ENCODE results near the gene CD180.

CD180 gene

GRCh38 chr5:67233075-67233474, 36.5 kb upstream of the CD180 start:
- in situ Hi-C loops (cut with MboI; ENCODE audit: low sequenced_read_pairs, unreplicated experiment): loop anchor here (25.0 kb wide), 2 partner anchors 1229 to 1779 kb away; no protein-coding TSS in a partner anchor
- TF ChIP-seq CTCF (IDR thresholded peaks at IDR 0.05; ENCODE audit: borderline replicate concordance, control extremely low read depth, extremely low read depth, insufficient read depth, missing control alignments): no peak
- DNase-seq (ENCODE audit: low spot score): no peak

- DNase-seq (ENCODE audit: low spot score): no peak
- in situ Hi-C loops (cut with MboI; ENCODE audit: low sequenced_read_pairs, unreplicated experiment): loop anchor here (25.0 kb wide), 1 partner anchor 236 kb away; no protein-coding TSS in a partner anchor
- no peak for TF ChIP-seq CTCF (IDR thresholded peaks at IDR 0.05; ENCODE audit: borderline replicate concordance, control extremely low read depth, extremely low read depth, insufficient read depth, missing control alignments)
These were observed 26.6 kb upstream of the CD180 start for GRCh38 chr5:67223211-67223610.

- TF ChIP-seq CTCF (IDR thresholded peaks at IDR 0.05; ENCODE audit: borderline replicate concordance, control extremely low read depth, extremely low read depth, insufficient read depth, missing control alignments): no peak
These were observed 25.8 kb upstream of the CD180 start for GRCh38 chr5:67222243-67223025.

GRCh38 chr5:67221487-67222242, 25.1 kb upstream of the CD180 start:
- in situ Hi-C loops (cut with MboI; ENCODE audit: low sequenced_read_pairs, unreplicated experiment): loop anchor here (25.0 kb wide), 1 partner anchor 234 kb away; no protein-coding TSS in a partner anchor
- no peak for TF ChIP-seq CTCF (IDR thresholded peaks at IDR 0.05; ENCODE audit: borderline replicate concordance, control extremely low read depth, extremely low read depth, insufficient read depth, missing control alignments)
- DNase-seq (ENCODE audit: low spot score): peak; percentile 41

More at GRCh38 chr5:67222243-67223025, 25.8 kb upstream of the CD180 start:
- in situ Hi-C loops (cut with MboI; ENCODE audit: low sequenced_read_pairs, unreplicated experiment): loop anchor here (25.0 kb wide), 1 partner anchor 235 kb away; no protein-coding TSS in a partner anchor
- no peak for DNase-seq (ENCODE audit: low spot score)

- in situ Hi-C loops (cut with MboI; ENCODE audit: low sequenced_read_pairs, unreplicated experiment): loop anchor here (25.0 kb wide), 1 partner anchor 229 kb away; no protein-coding TSS in a partner anchor
- no peak for TF ChIP-seq CTCF (IDR thresholded peaks at IDR 0.05; ENCODE audit: borderline replicate concordance, control extremely low read depth, extremely low read depth, insufficient read depth, missing control alignments)
- no peak for DNase-seq (ENCODE audit: low spot score)
These were observed 20.0 kb upstream of the CD180 start for GRCh38 chr5:67216564-67216963.

Data from GM13976 (cell line).